Fibroblast of mammary gland (primary cell): ENCODE results near the gene SFTA2.
"Not testable (repeated sequence)": the region's sequence is repeated elsewhere in the genome, so short reads cannot be mapped to it uniquely, and the experiment has no call there.

Experiments used
- DNase-seq: peaks from one replicate; pipeline ENCODE4 v3.0.0-alpha.2; 2010; ENCODE audit warnings: low read depth
- H3K4me3 ChIP-seq: 2 replicates; pipeline ENCODE4 v1.5.1; 2011; ENCODE audit warnings: low read depth, mild to moderate bottlenecking, low read length, moderate library complexity; ENCODE audit not compliant: control insufficient read depth
- TF ChIP-seq, protein P1 (sequence below): conservative IDR thresholded peaks from 2 replicates; pipeline ENCODE4 v1.5.1; 2011; ENCODE audit warnings: low read depth, low read length, inconsistent platforms; ENCODE audit not compliant: control insufficient read depth, insufficient read depth

SFTA2 gene

DNA sequence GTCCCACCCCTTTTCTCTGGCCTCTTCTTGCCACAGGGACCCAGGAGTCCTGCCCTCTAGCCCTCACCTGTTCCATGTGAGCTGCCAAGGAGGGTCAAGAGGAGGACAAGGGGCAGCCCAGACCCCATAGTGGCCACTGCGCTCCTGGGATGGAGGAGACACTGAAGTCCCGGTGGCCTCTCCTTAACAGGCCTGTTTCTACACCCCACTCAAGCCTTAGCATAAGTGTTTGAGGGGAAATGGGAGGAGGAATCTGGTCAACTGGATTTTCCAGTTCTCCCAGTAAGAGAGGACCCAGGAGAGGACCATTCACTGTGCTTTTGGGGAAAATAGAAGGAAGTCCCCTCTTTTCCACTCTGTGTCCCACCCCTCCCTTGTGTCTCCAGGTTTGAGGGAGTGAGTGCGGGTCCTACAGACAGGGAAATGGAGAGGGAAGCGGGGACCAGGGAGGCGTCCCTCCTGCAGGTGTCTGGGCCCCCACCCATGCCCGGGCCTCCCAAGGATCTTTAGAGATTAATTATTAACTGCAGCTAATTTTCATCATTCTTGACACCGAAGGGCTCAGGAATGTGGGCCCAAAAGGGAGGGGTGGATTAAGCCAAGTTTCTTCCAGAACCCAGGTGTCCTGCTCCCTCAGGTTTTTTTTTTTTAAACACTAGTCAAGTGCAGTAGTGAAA, at the start of gene SFTA2:
SFTA2 (minus strand) TSS at position 202 of the 677 bp plus-strand sequence; CDS start at position 128, 74 bp downstream.
- no peak within 1 kb of the TSS for H3K4me3 ChIP-seq
- TF ChIP-seq, protein P1, sequence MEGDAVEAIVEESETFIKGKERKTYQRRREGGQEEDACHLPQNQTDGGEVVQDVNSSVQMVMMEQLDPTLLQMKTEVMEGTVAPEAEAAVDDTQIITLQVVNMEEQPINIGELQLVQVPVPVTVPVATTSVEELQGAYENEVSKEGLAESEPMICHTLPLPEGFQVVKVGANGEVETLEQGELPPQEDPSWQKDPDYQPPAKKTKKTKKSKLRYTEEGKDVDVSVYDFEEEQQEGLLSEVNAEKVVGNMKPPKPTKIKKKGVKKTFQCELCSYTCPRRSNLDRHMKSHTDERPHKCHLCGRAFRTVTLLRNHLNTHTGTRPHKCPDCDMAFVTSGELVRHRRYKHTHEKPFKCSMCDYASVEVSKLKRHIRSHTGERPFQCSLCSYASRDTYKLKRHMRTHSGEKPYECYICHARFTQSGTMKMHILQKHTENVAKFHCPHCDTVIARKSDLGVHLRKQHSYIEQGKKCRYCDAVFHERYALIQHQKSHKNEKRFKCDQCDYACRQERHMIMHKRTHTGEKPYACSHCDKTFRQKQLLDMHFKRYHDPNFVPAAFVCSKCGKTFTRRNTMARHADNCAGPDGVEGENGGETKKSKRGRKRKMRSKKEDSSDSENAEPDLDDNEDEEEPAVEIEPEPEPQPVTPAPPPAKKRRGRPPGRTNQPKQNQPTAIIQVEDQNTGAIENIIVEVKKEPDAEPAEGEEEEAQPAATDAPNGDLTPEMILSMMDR, result no peak
- no peak for DNase-seq

DNA sequence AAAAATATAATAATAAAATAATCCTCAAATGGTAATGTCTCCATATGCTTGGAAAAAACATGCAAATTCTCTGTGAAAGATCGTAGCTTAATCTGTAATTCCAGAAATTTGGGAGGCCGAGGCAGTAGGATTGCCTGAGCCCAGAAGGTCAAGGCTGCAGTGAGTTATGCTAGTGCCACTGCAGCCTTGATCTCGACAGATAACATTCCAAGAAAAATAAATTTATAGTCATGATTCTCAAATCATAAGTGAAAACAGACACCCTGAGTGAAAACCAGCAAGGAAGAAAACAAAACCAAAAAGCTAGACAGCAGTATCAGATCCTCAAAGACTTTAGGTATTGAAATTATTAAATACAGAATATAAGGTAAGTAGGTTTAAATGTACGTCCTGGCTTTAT, 47.7 kb upstream of the SFTA2 start:
- no peak overlapping the region for H3K4me3 ChIP-seq
- TF ChIP-seq, protein P1, result no peak

DNA sequence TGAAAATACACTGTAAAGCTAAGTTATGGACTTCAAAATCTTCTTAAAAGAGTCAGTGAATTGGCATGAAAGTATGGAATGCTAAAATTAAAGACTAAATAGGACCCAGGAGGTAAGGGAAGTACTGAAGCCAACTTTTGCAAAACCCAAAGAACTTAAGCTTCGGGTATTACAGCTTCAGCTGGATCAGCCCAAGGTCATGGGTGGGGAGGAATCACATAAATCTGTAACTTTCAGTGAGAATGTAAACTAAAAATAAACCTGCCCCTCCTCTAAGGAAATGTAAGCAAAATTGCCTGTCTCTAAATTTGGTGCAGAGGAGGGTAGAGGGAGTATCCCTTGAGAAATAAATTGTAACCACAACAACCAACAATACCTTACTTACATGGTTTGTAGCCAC, 47.2 kb upstream of the SFTA2 start:
- TF ChIP-seq, protein P1, result no peak
- H3K4me3 ChIP-seq, result no peak overlapping the region
- no peak for DNase-seq

More for the DNA sequence above, 47.7 kb upstream of the SFTA2 start:
- no peak for DNase-seq

DNA sequence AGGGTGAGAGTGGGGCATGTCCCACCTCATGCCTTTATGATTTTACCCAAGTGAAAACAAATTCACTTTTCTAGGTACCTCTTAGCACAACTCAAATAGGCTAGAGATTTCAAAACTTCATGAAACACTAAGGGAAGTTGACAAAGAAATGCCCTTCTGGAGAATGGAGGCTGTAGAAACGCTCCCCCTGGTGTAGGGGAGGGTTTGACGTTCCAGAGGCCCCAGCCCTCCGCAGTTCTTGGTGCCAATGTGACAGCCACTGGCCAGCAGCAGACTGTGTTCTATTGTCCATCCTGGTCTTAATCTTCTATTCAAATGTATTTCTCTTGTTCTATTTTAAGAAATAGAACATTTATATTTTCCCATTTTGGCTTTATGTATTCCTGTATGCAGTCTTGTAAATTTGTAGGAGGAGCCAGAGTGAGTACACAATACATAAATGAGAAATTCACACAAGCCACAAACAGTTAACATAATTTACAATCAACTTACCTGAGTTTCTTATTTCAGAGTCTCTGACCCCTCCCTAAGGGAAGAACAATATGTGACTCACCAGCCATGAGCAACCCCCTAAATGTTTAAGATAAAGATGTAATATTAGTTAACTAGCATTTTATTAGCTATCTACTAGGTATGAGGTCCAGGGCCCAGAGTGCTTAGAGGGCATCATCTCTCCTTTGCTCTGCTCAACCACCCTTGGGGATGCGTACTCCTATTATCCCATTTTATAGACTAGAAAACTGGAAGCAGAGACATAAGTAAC, 42.7 kb upstream of the SFTA2 start:
- no peak overlapping the region for H3K4me3 ChIP-seq
- no peak for DNase-seq
- TF ChIP-seq, protein P1, result no peak

DNA sequence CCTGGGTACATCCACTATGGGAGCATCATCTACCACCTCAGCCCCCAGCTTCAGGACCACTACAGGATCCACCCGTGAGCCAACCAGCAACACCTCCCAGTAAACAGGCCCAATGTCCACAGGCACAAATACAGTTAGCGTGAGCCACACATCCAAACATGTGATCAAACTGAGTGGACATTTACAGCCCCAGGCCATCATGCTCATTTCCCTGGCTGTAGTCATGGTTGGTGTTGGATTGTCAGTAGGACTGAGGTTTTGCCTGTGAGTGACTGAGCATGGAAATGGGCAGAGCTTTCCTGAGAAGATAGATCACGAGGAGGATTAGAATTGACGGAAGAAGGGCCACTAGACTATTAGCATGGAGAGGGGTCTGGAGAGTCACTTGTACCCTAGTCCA, 40.8 kb upstream of the SFTA2 start:
- no peak for DNase-seq
- no peak overlapping the region for H3K4me3 ChIP-seq
- TF ChIP-seq, protein P1, result no peak

- DNase-seq, result no peak
- no peak overlapping the region for H3K4me3 ChIP-seq
- TF ChIP-seq, protein P1, result no peak
Measured at GRCh38 chr6:30970946-30971345, 39.0 kb upstream of the SFTA2 start.

- not testable (repeated sequence) for DNase-seq, H3K4me3 ChIP-seq
Measured at GRCh38 chr6:30969171-30969570, 37.2 kb upstream of the SFTA2 start.
